B cell (primary cell): ENCODE results near the gene SNX6. TPM values are rescaled to one million over a fixed set of nuclear protein-coding genes. Genes with fewer than 3 reads are reported as not detected.

Experiments
- ATAC-seq: fragments of 200-7000 bp; cut with Tn5 transposase; one replicate; pipeline ENCODE4 v1.10.0; 2021; ENCODE audit warnings: low read depth, mild to moderate bottlenecking, moderate number of reproducible peaks, moderate library complexity
- CTCF ChIA-PET: fragments of 350-600 bp; sonication (Branson Sonifier 250); formaldehyde crosslinking; loops from one replicate; lab custom pipeline; 2021; ENCODE audit warnings: antibody characterized with exemption, inconsistent platforms; lab: Charles Lee
- POLR2A ChIA-PET: fragments of 350-600 bp; sonication (Branson Sonifier 250); formaldehyde crosslinking; loops from one replicate; lab custom pipeline; 2021; ENCODE audit warnings: antibody characterized with exemption; lab: Charles Lee
- DNase-seq: peaks from one replicate; pipeline ENCODE4 v3.0.0; 2013
- H2AFZ ChIP-seq: 2 replicates; pipeline ENCODE4 v1.6.1; 2012; ENCODE audit warnings: mild to moderate bottlenecking, low read depth, low read length; ENCODE audit not compliant: insufficient read depth, poor library complexity, severe bottlenecking
- H3K27ac ChIP-seq, 2 donors: 1 replicate in 1 of 2; 2 replicates in 1 of 2; pipeline ENCODE4 v1.5.1; 2012 to 2013; ENCODE audit warnings: low read length in 2 of 2, mild to moderate bottlenecking in 2 of 2, moderate library complexity in 1 of 2
- H3K27me3 ChIP-seq, 4 experiments: fragments of 200-600 bp in 1 of 4; sonication (generic) in 1 of 4; replicated peaks in 1 of 4; 1 replicate in 2 of 4; 2 replicates in 2 of 4; pipeline versions ENCODE4 v1.6.1 to v1.7.0; 2013 to 2016; ENCODE audit warnings: low read length in 3 of 4, mild to moderate bottlenecking in 2 of 4, mixed read lengths in 1 of 4, moderate library complexity in 1 of 4; ENCODE audit not compliant: insufficient read depth in 4 of 4, control insufficient read depth in 3 of 4; ENCODE audit errors: control extremely low read depth in 1 of 4
- H3K36me3 ChIP-seq, 2 experiments: replicated peaks in 1 of 2; 1 replicate in 1 of 2; 2 replicates in 1 of 2; pipeline versions ENCODE4 v1.6.1 to v1.7.1; 2013; ENCODE audit warnings: low read length in 1 of 2; ENCODE audit not compliant: insufficient read depth in 2 of 2, control insufficient read depth in 1 of 2; ENCODE audit errors: control extremely low read depth in 1 of 2, extremely low read depth in 1 of 2
- H3K4me1 ChIP-seq, 2 donors: fragments of 200-600 bp in 1 of 2; sonication (generic) in 1 of 2; 1 replicate in 1 of 2; 2 replicates in 1 of 2; pipeline versions ENCODE4 v1.5.1 to v1.6.1; 2013 to 2017; ENCODE audit warnings: low read length in 2 of 2; ENCODE audit not compliant: control insufficient read depth in 2 of 2, insufficient read depth in 2 of 2
- H3K4me2 ChIP-seq: replicated peaks from 2 replicates; pipeline ENCODE3; 2012; ENCODE audit warnings: mild to moderate bottlenecking, low read depth, low read length; ENCODE audit not compliant: poor library complexity, severe bottlenecking
- H3K4me3 ChIP-seq, 5 experiments: fragments of 200-600 bp in 1 of 5; sonication (generic) in 1 of 5; 1 replicate in 3 of 5; 2 replicates in 2 of 5; pipeline versions ENCODE4 v1.5.1 to v1.7.0; 2011 to 2016; ENCODE audit warnings: low read length in 4 of 5, mild to moderate bottlenecking in 4 of 5, low read depth in 2 of 5, control low read depth in 1 of 5, moderate library complexity in 1 of 5; ENCODE audit not compliant: insufficient read depth in 1 of 5; ENCODE audit errors: control extremely low read depth in 1 of 5, extremely low read depth in 1 of 5
- H3K79me2 ChIP-seq: fragments of 200-600 bp; sonication (generic); one replicate; pipeline ENCODE4 v1.6.0; 2016; ENCODE audit warnings: low read length; ENCODE audit not compliant: control insufficient read depth, insufficient read depth
- H3K9ac ChIP-seq: fragments of 200-600 bp; sonication (generic); 2 replicates; pipeline ENCODE4 v1.6.1; 2017; ENCODE audit warnings: mild to moderate bottlenecking, low read length, moderate library complexity
- H3K9me3 ChIP-seq, 3 donors: one replicate each; pipeline versions ENCODE4 v1.6.1 to v1.7.1; 2013; ENCODE audit warnings: low read length in 2 of 3; ENCODE audit not compliant: control insufficient read depth in 2 of 3, insufficient read depth in 1 of 3; ENCODE audit errors: control extremely low read depth in 1 of 3
- H4K20me1 ChIP-seq: 2 replicates; pipeline ENCODE4 v1.6.0; 2012; ENCODE audit warnings: mild to moderate bottlenecking, low read length; ENCODE audit not compliant: insufficient read depth, control insufficient read depth, poor library complexity, severe bottlenecking
- H3K27ac Mint-ChIP-seq: one replicate; pipeline ENCODE4 v1.8.0; 2021; ENCODE audit warnings: mixed read lengths
- H3K27me3 Mint-ChIP-seq: one replicate; pipeline ENCODE4 v1.8.0; 2021; ENCODE audit warnings: mixed read lengths
- H3K4me1 Mint-ChIP-seq: one replicate; pipeline ENCODE4 v1.8.0; 2021; ENCODE audit warnings: mixed read lengths
- H3K4me3 Mint-ChIP-seq: one replicate; pipeline ENCODE4 v1.8.0; 2021; ENCODE audit warnings: mixed read lengths
- H3K9me3 Mint-ChIP-seq: one replicate; pipeline ENCODE4 v1.8.0; 2022; ENCODE audit warnings: mixed read lengths; ENCODE audit not compliant: insufficient read depth
- CTCF ChIP-seq: fragments of 200-600 bp; IDR thresholded peaks from one replicate; pipeline ENCODE4 v1.8.0; 2022; ENCODE audit warnings: antibody characterized with exemption, mild to moderate bottlenecking
- EZH2 ChIP-seq: IDR thresholded peaks from 2 replicates; pipeline ENCODE4 v1.6.1; 2012; ENCODE audit warnings: borderline replicate concordance, low read depth, mild to moderate bottlenecking, moderate library complexity, low read length; ENCODE audit not compliant: insufficient read depth, poor library complexity, severe bottlenecking
- WGBS: methylation state at CpG from one replicate; pipeline ENCODE4 v1.1.5; 2013; ENCODE audit warnings: missing lambda C conversion rate; ENCODE audit not compliant: insufficient coverage; 5-methylcytosine and 5-hydroxymethylcytosine counted together
- intact Hi-C: fragments of 100-400 bp; cut with micrococcal nuclease; formaldehyde crosslinking; loops from one replicate; pipeline ENCODE4 v1.10.0; 2022
- polyA plus RNA-seq: library from polyadenylated mRNA; depleted of rRNA; stranded (reverse); fragments of >200 nt; gene quantifications from 2 replicates; pipeline ENCODE4 v1.2.3, GENCODE V29; 2012
- total RNA-seq, 2 donors: library from RNA; stranded (reverse); fragments of 120-200 nt in 1 of 2; gene quantifications; 1 replicate in 1 of 2; 2 replicates in 1 of 2; pipeline versions ENCODE4 v1.2.3 to v1.2.4, GENCODE V29; 2013 to 2022

SNX6 gene
- total and polyA plus RNA-seq, 2 donors (not counting 1 experiment from before 2014, with no cell fraction given): 45.4 to 61.0 TPM

GRCh38 chr14:34605461-34605860, 24.5 kb downstream of the SNX6 start:
- Mint-ChIP-seq H3K27ac (no peak overlapping the region), H3K4me1 (no peaks in the 10 kb centered on the region), H3K27me3 (no peaks in the 10 kb centered on the region), H3K9me3 (no peaks in the 10 kb centered on the region), H3K4me3 (no peak overlapping the region)
- DNase-seq (no peak), ATAC-seq (no peak)
- no peak overlapping the region for H2AFZ ChIP-seq
- no peaks in the 10 kb centered on the region for H3K9me3 ChIP-seq
- no peak overlapping the region for H3K4me3 ChIP-seq
- no peaks in the 10 kb centered on the region for H4K20me1 ChIP-seq
- H3K27me3 ChIP-seq: no peaks in the 10 kb centered on the region
- ChIA-PET POLR2A (interaction anchor here (0.6 to 0.7 kb wide), 3 partner anchors 17 to 798 kb away, joined by 3 to 4 read pairs (median 3); no protein-coding TSS in a partner anchor), CTCF (interaction anchor here (0.8 kb wide), 1 partner anchor 13 kb away, joined by 6 read pairs; no protein-coding TSS in a partner anchor)
- no peaks in the 10 kb centered on the region for H3K4me1 ChIP-seq
- peaks cover 8 to 59% of the 10 kb centered on the region in 2 experiments for H3K36me3 ChIP-seq
- no peak overlapping the region for H3K27ac ChIP-seq
- TF ChIP-seq CTCF: no peak
- TF ChIP-seq EZH2: no peak
- no peak overlapping the region for H3K9ac ChIP-seq
- H3K79me2 ChIP-seq: peaks cover 17% of the 10 kb centered on the region
- no peak overlapping the region for H3K4me2 ChIP-seq
- WGBS: no CpG with 5 or more reads among the region's 2 CpGs
- intact Hi-C loops: no loop called here

- no CpG with 5 or more reads among the region's 1 CpG for WGBS
- Histone ChIP-seq H3K36me3 (peaks cover 8 to 63% of the 10 kb centered on the region in 2 experiments), H3K27ac (no peak overlapping the region), H2AFZ (no peak overlapping the region), H3K9ac (no peak overlapping the region), H3K27me3 (no peaks in the 10 kb centered on the region), H3K9me3 (no peaks in the 10 kb centered on the region), H3K4me2 (no peak overlapping the region), H3K79me2 (peaks cover 17% of the 10 kb centered on the region), H4K20me1 (no peaks in the 10 kb centered on the region), H3K4me3 (no peak overlapping the region), H3K4me1 (no peaks in the 10 kb centered on the region)
- no peaks in the 10 kb centered on the region for H3K27me3 Mint-ChIP-seq
- ChIA-PET CTCF (interaction anchor here (0.8 kb wide), 1 partner anchor 13 kb away, joined by 6 read pairs; no protein-coding TSS in a partner anchor), POLR2A (interaction anchor here (0.6 to 0.7 kb wide), 3 partner anchors 18 to 799 kb away, joined by 3 to 4 read pairs (median 3); no protein-coding TSS in a partner anchor)
- no peak overlapping the region for H3K27ac Mint-ChIP-seq
- TF ChIP-seq EZH2 (no peak), CTCF (no peak)
- no peaks in the 10 kb centered on the region for H3K9me3 Mint-ChIP-seq
- ATAC-seq: no peak
- no peak overlapping the region for H3K4me3 Mint-ChIP-seq
- intact Hi-C loops: no loop called here
- no peak for DNase-seq
- no peaks in the 10 kb centered on the region for H3K4me1 Mint-ChIP-seq
Observed at GRCh38 chr14:34604995-34605394, 25.0 kb downstream of the SNX6 start.
